Nephron progenitor cell (in vitro differentiated cells): ENCODE results near the gene OSTM1.
A peak's percentile ranks its signal among the peaks of the same experiment; 100 is the strongest.

Experiments
- DNase-seq: peaks from one replicate; pipeline ENCODE4 v3.0.0; 2021
- H3K27ac Mint-ChIP-seq: 2 replicates; pipeline ENCODE4 v1.8.0; 2021; ENCODE audit warnings: mild to moderate bottlenecking, moderate library complexity, mixed read lengths
- H3K27me3 Mint-ChIP-seq: 2 replicates; pipeline ENCODE4 v1.8.0; 2021; ENCODE audit warnings: mild to moderate bottlenecking, low read depth, mixed read lengths; ENCODE audit not compliant: poor library complexity
- H3K36me3 Mint-ChIP-seq: 2 replicates; pipeline ENCODE4 v1.8.0; 2021; ENCODE audit warnings: low read depth, mixed read lengths
- H3K4me1 Mint-ChIP-seq: 2 replicates; pipeline ENCODE4 v1.8.0; 2021; ENCODE audit warnings: mixed read lengths
- H3K4me3 Mint-ChIP-seq: 2 replicates; pipeline ENCODE4 v1.8.0; 2021; ENCODE audit warnings: mild to moderate bottlenecking, moderate library complexity, mixed read lengths
- H3K9me3 Mint-ChIP-seq: 2 replicates; pipeline ENCODE4 v1.8.0; 2021; ENCODE audit warnings: mild to moderate bottlenecking, moderate library complexity, mixed read lengths
- CTCF ChIP-seq: fragments of 200-600 bp; sonication (generic); IDR thresholded peaks from 2 replicates; pipeline ENCODE4 v1.5.0; 2021; ENCODE audit warnings: antibody characterized with exemption

Gene OSTM1

GRCh38 chr6:107999341-107999740 is 75.2 kb downstream of the OSTM1 start:
- peaks cover 4% of the 10 kb centered on the region for H3K27me3 Mint-ChIP-seq
- H3K4me3 Mint-ChIP-seq, result peak overlapping the region; percentile 6
- peak; percentile 8 for DNase-seq
- H3K36me3 Mint-ChIP-seq, result no peaks in the 10 kb centered on the region
- TF ChIP-seq CTCF, result no peak
- peak overlapping the region; percentile 47 for H3K27ac Mint-ChIP-seq
- no peaks in the 10 kb centered on the region for H3K9me3 Mint-ChIP-seq
- H3K4me1 Mint-ChIP-seq, result peaks cover 47% of the 10 kb centered on the region

GRCh38 chr6:107991772-107992550 is 82.6 kb downstream of the OSTM1 start:
- Mint-ChIP-seq H3K4me3 (no peak overlapping the region), H3K4me1 (peaks cover 32% of the 10 kb centered on the region), H3K27ac (no peak overlapping the region), H3K9me3 (no peaks in the 10 kb centered on the region), H3K36me3 (no peaks in the 10 kb centered on the region), H3K27me3 (no peaks in the 10 kb centered on the region)
- no peak for TF ChIP-seq CTCF
- DNase-seq, result no peak
